Spleen (tissue), 11 donors: Measurements from ENCODE around the gene MAP7D1. TPM values are rescaled to one million over a fixed set of nuclear protein-coding genes. Genes with fewer than 3 reads are reported as not detected.
"Not testable (repeated sequence)": the region's sequence is repeated elsewhere in the genome, so short reads cannot be mapped to it uniquely, and the experiment has no call there.

Source experiments
- DNase-seq: peaks from one replicate; pipeline ENCODE4 v3.0.0-alpha.2; 2020
- H3K27ac ChIP-seq, 8 donors: fragments of 200-600 bp; sonication (generic) in 7 of 8; 1 replicate in 4 of 8; 2 replicates in 4 of 8; pipeline versions ENCODE4 v1.5.0 to v1.8.0; 2016 to 2021; ENCODE audit warnings: inconsistent platforms in 4 of 8, mild to moderate bottlenecking in 4 of 8, moderate library complexity in 1 of 8
- H3K27me3 ChIP-seq, 7 donors: fragments of 200-600 bp; sonication (generic) in 6 of 7; replicated peaks in 1 of 7; 1 replicate in 4 of 7; 2 replicates in 3 of 7; pipeline versions ENCODE4 v1.5.0 to v1.8.0; 2016 to 2021; ENCODE audit warnings: inconsistent platforms in 3 of 7, mild to moderate bottlenecking in 1 of 7
- H3K36me3 ChIP-seq, 6 donors: fragments of 200-600 bp; sonication (generic) in 5 of 6; 1 replicate in 4 of 6; 2 replicates in 2 of 6; pipeline versions ENCODE4 v1.5.0 to v1.8.0; 2016 to 2021; ENCODE audit warnings: inconsistent platforms in 2 of 6
- H3K4me1 ChIP-seq, 6 donors: fragments of 200-600 bp; sonication (generic) in 5 of 6; 1 replicate in 3 of 6; 2 replicates in 3 of 6; pipeline versions ENCODE4 v1.5.0 to v1.8.0; 2016 to 2021; ENCODE audit warnings: inconsistent platforms in 3 of 6
- H3K4me3 ChIP-seq, 8 donors: fragments of 200-600 bp; sonication (generic) in 7 of 8; 1 replicate in 4 of 8; 2 replicates in 4 of 8; pipeline versions ENCODE4 v1.5.0 to v1.8.0; 2016 to 2021; ENCODE audit warnings: inconsistent platforms in 4 of 8, mild to moderate bottlenecking in 4 of 8, moderate library complexity in 2 of 8
- H3K9me3 ChIP-seq, 8 donors: fragments of 200-600 bp; sonication (generic) in 7 of 8; 1 replicate in 4 of 8; 2 replicates in 4 of 8; pipeline versions ENCODE4 v1.5.0 to v1.8.0; 2016 to 2021; ENCODE audit warnings: inconsistent platforms in 4 of 8
- CTCF ChIP-seq, 11 experiments: fragments of 200-600 bp in 7 of 11; fragments of 450-650 bp in 4 of 11; sonication (generic) in 4 of 11; IDR thresholded peaks in 8 of 11; conservative IDR thresholded peaks in 3 of 11; 1 replicate in 7 of 11; 2 replicates in 4 of 11; pipeline versions ENCODE4 v1.4.0 to v1.8.0; 2016 to 2021; ENCODE audit warnings: antibody characterized with exemption in 11 of 11, inconsistent platforms in 4 of 11, mild to moderate bottlenecking in 1 of 11
- POLR2A ChIP-seq, 3 donors: fragments of 450-650 bp; IDR thresholded peaks; one replicate each; pipeline ENCODE4 v1.5.1; 2017; ENCODE audit warnings: antibody characterized with exemption in 3 of 3, mild to moderate bottlenecking in 1 of 3
- POLR2AphosphoS5 ChIP-seq, 3 donors: sonication (generic); formaldehyde crosslinking; IDR thresholded peaks; one replicate each; pipeline ENCODE4 v1.5.1; 2017; ENCODE audit warnings: antibody characterized with exemption in 3 of 3
- WGBS, 5 donors: extraction: QIAGEN DNeasy Blood & Tissue Kit in 3 of 5; methylation state at CpG; one replicate each; pipeline versions ENCODE4 v1.1.5 to v1.1.7; 2013 to 2018; 5-methylcytosine and 5-hydroxymethylcytosine counted together
- intact Hi-C: fragments of 100-400 bp; cut with DNase I; formaldehyde crosslinking; loops from one replicate; pipeline ENCODE4 v1.15.0; 2023; ENCODE audit warnings: low total_unique reads
- polyA plus RNA-seq, 3 donors: library from polyadenylated mRNA; stranded (reverse); fragments of 200-250 nt; gene quantifications; one replicate each; pipeline ENCODE4 v1.2.1, GENCODE V29; 2013
- total RNA-seq, 7 donors: library from RNA; depleted of rRNA in 3 of 7; stranded (reverse); fragments of >200 nt in 3 of 7; fragmentation: NEBNext Ultra II Directional in 4 of 7; extraction: Animal tissue kit (Norgen Biotek cat#: 25700) in 4 of 7; gene quantifications; one replicate each; pipeline versions ENCODE4 v1.1.0 to v1.2.1, GENCODE V29; 2016 to 2021
- donor health status: healthy with polysubstance abuse.
- donor health status: DM: no; HTN: no; CAD: no; lungs with moderate emphysema.
- donor health status: DM: no; HTN: no; CAD: no.
- donor health status: Bipolar disorder and iron deficiency.
- donor health status: healthy.
- donor health status: DM: no; HTN: no; CAD: no.
- donor health status: DM: yes; HTN: yes; CAD: no.

The MAP7D1 gene
- total and polyA plus RNA-seq, 10 donors = 30.4 to 116 (median 88.0) TPM

GRCh38 chr1:36157973-36158826, 2.2 kb downstream of the MAP7D1 start:
- Histone ChIP-seq H3K4me3 (peak overlapping the region; percentile 88 to 98 (median 97)), H3K4me1 (peaks cover 61 to 87% (median 77%) of the 10 kb centered on the region in 6 donors), H3K9me3 (no peaks in the 10 kb centered on the region), H3K36me3 (peaks cover 0 to 14% (median 0%) of the 10 kb centered on the region in 6 donors), H3K27me3 (no peaks in the 10 kb centered on the region), H3K27ac (peak overlapping the region; percentile 98 to 100 (median 98))
- intact Hi-C loops = loop anchor here (10.0 kb wide), 2 partner anchors 67 to 127 kb away; partner anchors contain the start of gene THRAP3
- DNase-seq = no peak
- TF ChIP-seq POLR2A (IDR thresholded peaks at IDR 0.05) (no peak), POLR2AphosphoS5 (IDR thresholded peaks at IDR 0.05) (no peak), CTCF (IDR thresholded peaks at IDR 0.05 in 8 of 11, conservative IDR thresholded peaks at IDR 0.05 in 3 of 11) (no peak)
- 51 to 62% (median 58%) methylated on average over 9 of the region's 9 CpGs for WGBS, 5 donors

DNA sequence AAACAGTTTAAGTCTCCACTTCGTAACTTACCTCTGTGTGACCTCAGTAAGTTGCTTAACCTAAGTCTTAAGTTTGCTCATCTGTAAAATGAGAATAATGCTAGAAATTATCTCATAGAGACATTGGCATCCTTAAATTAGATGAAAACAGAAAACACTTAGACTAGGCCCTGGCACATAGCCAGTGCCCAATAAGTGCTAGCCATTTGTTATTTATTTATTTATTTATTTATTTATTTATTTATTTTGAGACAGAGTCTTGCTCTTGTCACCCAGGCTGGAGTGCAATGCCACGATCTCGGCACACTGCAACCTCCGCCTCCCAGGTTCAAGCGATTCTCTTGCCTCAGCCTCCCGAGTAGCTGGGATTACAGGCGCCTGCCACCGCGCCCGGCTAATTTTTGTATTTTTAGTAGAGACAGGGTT, 2.9 kb downstream of the MAP7D1 start:
- intact Hi-C loops = loop anchor here (10.0 kb wide), 2 partner anchors 66 to 126 kb away; partner anchors contain the start of gene THRAP3
- H3K36me3 ChIP-seq = peaks cover 0 to 14% (median 0%) of the 10 kb centered on the region in 6 donors
- H3K27me3 ChIP-seq, DNase-seq, H3K9me3 ChIP-seq: not testable (repeated sequence)
- peaks cover 64 to 87% (median 80%) of the 10 kb centered on the region in 6 donors for H3K4me1 ChIP-seq
- peak overlapping the region in 3 of 8 donors; percentile 95 to 97 (median 97) for H3K4me3 ChIP-seq
- H3K27ac ChIP-seq = peak overlapping the region in 7 of 8 donors; percentile 98 to 100 (median 98)
- 91 to 94% (median 93%) methylated on average over 10 of the region's 10 CpGs for WGBS, 5 donors

GRCh38 chr1:36159614-36160387, 3.8 kb downstream of the MAP7D1 start:
- Histone ChIP-seq H3K9me3 (no peaks in the 10 kb centered on the region), H3K27ac (peak overlapping the region; percentile 86 to 100 (median 90)), H3K36me3 (peaks cover 0 to 14% (median 0%) of the 10 kb centered on the region in 6 donors), H3K4me3 (peak overlapping the region in 3 of 8 donors; percentile 7 to 68 (median 30)), H3K4me1 (peaks cover 62 to 88% (median 84%) of the 10 kb centered on the region in 6 donors), H3K27me3 (no peaks in the 10 kb centered on the region)
- no peak for TF ChIP-seq CTCF (IDR thresholded peaks at IDR 0.05 in 8 of 11, conservative IDR thresholded peaks at IDR 0.05 in 3 of 11)
- no peak for TF ChIP-seq POLR2AphosphoS5 (IDR thresholded peaks at IDR 0.05)
- TF ChIP-seq POLR2A (IDR thresholded peaks at IDR 0.05) = no peak
- WGBS, 5 donors = 82 to 85% (median 82%) methylated on average over 10 of the region's 10 CpGs
- intact Hi-C loops = loop anchor here (10.0 kb wide), 2 partner anchors 65 to 125 kb away; partner anchors contain the start of gene THRAP3
- no peak for DNase-seq

- Histone ChIP-seq H3K4me3 (peak overlapping the region in 6 of 8 donors; percentile 27 to 68 (median 38)), H3K4me1 (peaks cover 56 to 88% (median 82%) of the 10 kb centered on the region in 6 donors), H3K27me3 (no peaks in the 10 kb centered on the region), H3K36me3 (peaks cover 0 to 14% (median 0%) of the 10 kb centered on the region in 6 donors), H3K27ac (peak overlapping the region; percentile 86 to 100 (median 90)), H3K9me3 (no peaks in the 10 kb centered on the region)
- 41 to 50% (median 49%) methylated on average over 3 to 4 of the region's 4 CpGs for WGBS, 5 donors
- TF ChIP-seq POLR2AphosphoS5 (IDR thresholded peaks at IDR 0.05) (no peak), CTCF (IDR thresholded peaks at IDR 0.05 in 8 of 11, conservative IDR thresholded peaks at IDR 0.05 in 3 of 11) (no peak), POLR2A (IDR thresholded peaks at IDR 0.05) (no peak)
- intact Hi-C loops = no loop called here
- DNase-seq = no peak
Observed at GRCh38 chr1:36160388-36160948, 4.5 kb downstream of the MAP7D1 start.
